NT2/D1 (cell line): ENCODE results near the gene MCHR2.
"Not testable (repeated sequence)": the region's sequence is repeated elsewhere in the genome, so short reads cannot be mapped to it uniquely, and the experiment has no call there.

Source experiments
- SUZ12 ChIP-seq: IDR thresholded peaks from 2 replicates; pipeline ENCODE4 v1.6.1; 2011; ENCODE audit not compliant: insufficient read length, insufficient read depth; ENCODE audit errors: extremely low read depth
- YY1 ChIP-seq: IDR thresholded peaks from 2 replicates; pipeline ENCODE4 v1.6.1; 2011; ENCODE audit not compliant: insufficient read length, insufficient read depth
- ZNF274 ChIP-seq: IDR thresholded peaks from 2 replicates; pipeline ENCODE4 v1.6.1; 2011; ENCODE audit warnings: mild to moderate bottlenecking, low read depth, low read length

- not testable (repeated sequence) for TF ChIP-seq ZNF274, YY1, SUZ12
Measured at GRCh38 chr6:100038546-100038945, 44.5 kb upstream of the MCHR2 start.
